ENCODE data around the gene TIMM17B.
"Not testable (repeated sequence)": the region's sequence is repeated elsewhere in the genome, so short reads cannot be mapped to it uniquely, and the experiment has no call there.

The TIMM17B gene

DNA sequence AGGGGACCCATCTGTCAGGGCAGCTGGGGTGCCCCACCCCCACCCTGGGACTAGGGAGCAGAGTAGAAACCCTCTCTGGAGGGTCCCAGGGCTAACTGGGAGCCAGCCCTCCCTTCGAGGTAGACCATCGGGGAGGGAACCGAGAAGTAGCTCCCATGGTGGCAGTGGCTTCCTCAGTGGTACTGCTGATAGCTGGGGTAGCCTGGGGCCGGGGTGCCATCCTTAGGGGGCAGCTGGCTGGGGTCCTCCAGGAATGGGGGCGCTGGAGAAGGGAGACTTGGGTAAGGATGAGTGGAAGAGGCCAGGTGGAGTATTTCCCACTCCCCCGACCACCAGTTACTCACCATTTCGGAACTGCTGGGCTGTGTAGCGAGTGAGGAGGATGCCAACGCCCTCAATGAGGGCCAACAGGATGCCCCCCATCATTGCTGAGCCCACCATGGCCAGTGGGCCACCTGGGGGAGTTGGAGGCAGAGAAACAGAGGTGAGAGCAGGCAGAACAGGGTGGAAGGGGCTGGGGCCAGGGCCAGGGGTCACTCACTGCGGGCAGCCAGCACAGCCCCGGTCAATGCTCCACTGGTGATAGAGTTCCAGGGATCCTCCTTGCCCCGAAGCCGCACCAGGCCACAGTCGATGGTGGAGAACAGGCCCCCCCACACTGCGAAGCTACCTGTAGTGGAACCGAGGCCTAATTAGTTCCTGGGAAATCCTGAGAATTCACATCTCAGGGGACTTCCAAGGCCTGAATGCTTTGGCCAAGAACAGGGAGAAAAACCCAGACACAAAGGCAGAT is 3.8 kb downstream of the TIMM17B start:
- no peak for DNase-seq (ENCODE audit: low spot score)

- no peak for DNase-seq (ENCODE audit: low spot score)
Measured at GRCh38 chrX:48892896-48893295, 4.7 kb downstream of the TIMM17B start.

- peak; percentile 88 for DNase-seq (ENCODE audit: low spot score)
Measured at GRCh38 chrX:48891402-48892288, 5.9 kb downstream of the TIMM17B start.

- DNase-seq (ENCODE audit: low spot score) = no peak
Measured at GRCh38 chrX:48890934-48891401, 6.6 kb downstream of the TIMM17B start.

- DNase-seq (ENCODE audit: low spot score) = no peak
Measured at GRCh38 chrX:48890296-48890925, 7.2 kb downstream of the TIMM17B start.

- not testable (repeated sequence) for DNase-seq (ENCODE audit: low spot score)
Measured at GRCh38 chrX:48886586-48886985, 11.0 kb downstream of the TIMM17B start.

GRCh38 chrX:48883729-48884128 is 13.8 kb downstream of the TIMM17B start:
- no peak for DNase-seq (ENCODE audit: low spot score)

- not testable (repeated sequence) for DNase-seq (ENCODE audit: low spot score)
Measured at GRCh38 chrX:48876944-48877343, 20.6 kb downstream of the TIMM17B start.

- DNase-seq (ENCODE audit: low spot score) = not testable (repeated sequence)
Measured at GRCh38 chrX:48872017-48872416, 25.6 kb downstream of the TIMM17B start.

DNA sequence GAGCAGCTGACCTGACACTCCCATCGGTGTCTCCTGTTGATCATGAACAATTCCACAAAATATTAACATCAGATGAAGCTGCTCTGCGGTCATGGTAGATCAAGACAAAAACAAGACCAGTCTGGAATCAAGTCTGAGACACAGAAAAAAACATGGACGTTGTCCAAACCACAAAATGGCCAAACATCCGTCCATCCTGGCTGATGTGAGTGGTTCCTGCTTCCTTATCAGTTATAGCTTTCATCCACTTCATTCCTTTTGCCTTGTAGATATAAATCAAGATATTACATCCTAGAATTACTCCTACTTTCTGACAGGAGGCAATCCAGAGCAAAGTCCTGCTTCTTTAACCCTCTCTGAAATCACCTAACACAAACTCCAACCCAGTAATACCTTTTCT is 33.4 kb downstream of the TIMM17B start:
- no peak for DNase-seq (ENCODE audit: low spot score)

- DNase-seq (ENCODE audit: low spot score) = no peak
Measured at GRCh38 chrX:48854898-48855297, 42.7 kb downstream of the TIMM17B start.

DNA sequence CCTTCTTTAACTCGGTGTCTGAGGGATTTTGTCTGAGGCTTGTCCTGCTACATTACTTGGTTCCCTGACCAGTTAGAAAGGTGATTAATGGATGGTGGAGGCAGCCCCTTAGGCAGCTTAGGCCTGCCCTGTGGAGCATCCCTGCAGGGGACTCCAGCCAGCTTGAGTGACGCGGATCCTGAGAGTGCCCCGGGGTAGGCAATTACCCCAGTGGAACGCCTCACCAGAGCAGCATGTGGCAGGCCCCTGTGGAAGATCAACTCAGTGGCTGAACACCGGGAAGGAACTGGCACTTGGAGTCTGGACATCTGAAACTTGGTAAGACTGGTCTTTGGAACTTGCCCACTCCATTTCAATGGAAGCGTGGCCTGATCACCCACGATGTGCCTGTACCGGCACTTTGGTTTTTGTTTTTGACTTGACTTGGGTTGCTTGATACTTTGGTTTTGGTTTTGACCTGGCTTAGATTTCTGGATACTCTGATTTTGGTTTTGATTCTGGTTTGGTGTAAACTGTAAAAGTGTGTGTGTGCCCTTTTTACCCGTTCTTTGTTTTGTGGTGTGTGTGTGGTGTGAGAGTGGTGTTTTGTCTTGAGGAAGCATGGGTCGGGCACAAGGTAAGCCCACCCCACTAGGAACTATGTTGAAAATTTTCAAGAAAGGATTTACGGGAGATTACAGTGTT is 43.3 kb downstream of the TIMM17B start:
- not testable (repeated sequence) for DNase-seq (ENCODE audit: low spot score)

GRCh38 chrX:48853494-48853893 is 44.1 kb downstream of the TIMM17B start:
- not testable (repeated sequence) for DNase-seq (ENCODE audit: low spot score)

DNA sequence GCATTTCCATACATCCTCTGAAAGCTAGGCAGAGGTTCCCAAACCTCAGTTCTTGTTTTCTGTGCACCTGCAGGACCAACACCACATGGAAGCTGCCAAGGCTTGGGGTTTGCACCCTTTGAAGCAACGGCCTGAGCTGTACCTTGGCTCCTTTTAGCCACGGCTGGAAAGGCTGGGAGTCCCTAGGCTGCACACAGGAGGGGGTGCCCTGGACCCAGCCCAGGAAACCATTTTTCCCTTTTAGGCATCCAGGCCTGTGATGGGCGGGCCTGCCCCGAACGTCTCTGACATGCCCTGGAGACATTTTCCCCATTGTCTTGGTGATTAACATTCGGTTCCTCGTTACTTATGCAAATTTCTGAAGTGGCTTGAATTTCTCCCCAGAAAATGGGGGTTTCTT is 44.7 kb downstream of the TIMM17B start:
- DNase-seq (ENCODE audit: low spot score) = no peak

DNA sequence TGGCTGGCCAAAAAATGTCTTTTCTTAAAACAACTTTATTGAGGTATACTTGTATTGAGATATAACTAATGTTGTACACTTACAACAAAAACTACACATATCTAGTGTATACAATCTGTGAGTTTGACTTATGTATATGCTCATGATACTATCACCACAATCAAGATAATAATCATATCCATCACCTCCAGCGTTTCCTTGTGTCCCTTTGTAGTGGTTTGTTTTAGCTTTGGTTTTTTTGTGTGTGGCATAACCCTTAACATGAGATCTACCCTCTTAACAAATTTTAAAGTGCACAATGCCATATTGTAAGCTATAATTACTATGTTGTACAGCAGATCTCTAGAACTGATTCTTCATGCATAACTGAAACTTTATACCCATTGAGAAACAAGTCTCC is 48.7 kb downstream of the TIMM17B start:
- no peak for DNase-seq (ENCODE audit: low spot score)
